Measurements from ENCODE around the gene SMIM34. TPM values are rescaled to one million over a fixed set of nuclear protein-coding genes. Genes with fewer than 3 reads are reported as not detected.
"Not testable (repeated sequence)": the region's sequence is repeated elsewhere in the genome, so short reads cannot be mapped to it uniquely, and the experiment has no call there.

SMIM34 gene, protein sequence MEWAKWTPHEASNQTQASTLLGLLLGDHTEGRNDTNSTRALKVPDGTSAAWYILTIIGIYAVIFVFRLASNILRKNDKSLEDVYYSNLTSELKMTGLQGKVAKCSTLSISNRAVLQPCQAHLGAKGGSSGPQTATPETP
- total RNA-seq, result not detected

DNA sequence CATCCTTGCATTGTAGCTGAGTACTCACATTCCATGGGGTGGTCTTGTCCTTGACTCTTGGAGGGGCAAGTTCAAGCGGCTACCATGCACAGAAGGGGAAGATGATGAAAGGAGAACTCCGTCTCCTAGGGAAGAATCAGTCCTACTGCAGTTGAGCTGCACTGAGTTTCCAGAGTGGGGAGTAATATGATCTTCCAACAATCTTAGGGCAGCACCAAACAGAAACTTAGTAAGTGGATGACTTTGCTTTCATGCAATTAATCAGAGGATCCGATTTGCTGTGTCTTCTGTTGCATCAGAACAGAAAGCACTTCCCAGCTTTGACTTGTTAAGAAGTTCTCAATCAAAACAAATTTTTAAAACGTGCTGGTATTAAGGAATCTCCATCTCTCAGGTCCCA is at the start of gene SMIM34:
Gene SMIM34 (minus strand): TSS at position 147 of the 400 bp plus-strand sequence. CDS start 112 bp downstream, at position 35.
- not testable (repeated sequence) for H3K4me3 ChIP-seq (ENCODE audit: low read length in 3 of 3); H3K27ac ChIP-seq (ENCODE audit: low read depth, low read length); H3K9ac ChIP-seq (ENCODE audit: low read depth in 1 of 3, low read length in 3 of 3); H3K36me3 ChIP-seq (ENCODE audit: control insufficient read depth in 3 of 3, insufficient read depth in 3 of 3, low read length in 3 of 3); H3K4me1 ChIP-seq (ENCODE audit: control insufficient read depth in 3 of 3, insufficient read depth in 3 of 3, low read length in 3 of 3); H3K27me3 ChIP-seq (ENCODE audit: control insufficient read depth in 3 of 3, insufficient read depth in 3 of 3, low read length in 3 of 3); H3K9me3 ChIP-seq (ENCODE audit: control insufficient read depth in 3 of 3, low read length in 3 of 3)

DNA sequence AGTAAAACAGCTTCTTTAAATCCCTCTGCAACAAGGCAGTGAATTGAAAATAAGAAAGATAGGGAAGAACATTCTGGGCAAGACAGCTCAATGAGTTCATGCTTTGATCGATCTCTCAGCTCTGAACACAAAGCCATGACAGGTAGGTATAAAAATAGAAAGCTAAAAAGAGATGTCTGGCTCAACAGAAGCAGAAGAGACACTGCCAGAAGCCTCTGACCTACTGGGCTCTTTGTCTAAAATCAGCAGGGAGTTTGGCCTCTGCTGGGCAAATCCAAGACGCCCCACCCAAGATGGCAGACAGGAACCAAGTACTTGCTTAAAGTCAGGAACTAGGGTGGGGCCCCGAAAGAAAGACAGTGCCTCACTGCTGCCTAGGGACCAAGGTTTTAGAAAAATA is 43.6 kb upstream of the SMIM34 start:
- H3K27ac ChIP-seq (ENCODE audit: low read depth, low read length); H3K36me3 ChIP-seq (ENCODE audit: control insufficient read depth in 3 of 3, insufficient read depth in 3 of 3, low read length in 3 of 3); H3K9ac ChIP-seq (ENCODE audit: low read depth in 1 of 3, low read length in 3 of 3); H3K27me3 ChIP-seq (ENCODE audit: control insufficient read depth in 3 of 3, insufficient read depth in 3 of 3, low read length in 3 of 3); H3K4me1 ChIP-seq (ENCODE audit: control insufficient read depth in 3 of 3, insufficient read depth in 3 of 3, low read length in 3 of 3); H3K4me3 ChIP-seq (ENCODE audit: low read length in 3 of 3); H3K9me3 ChIP-seq (ENCODE audit: control insufficient read depth in 3 of 3, low read length in 3 of 3): not testable (repeated sequence)

DNA sequence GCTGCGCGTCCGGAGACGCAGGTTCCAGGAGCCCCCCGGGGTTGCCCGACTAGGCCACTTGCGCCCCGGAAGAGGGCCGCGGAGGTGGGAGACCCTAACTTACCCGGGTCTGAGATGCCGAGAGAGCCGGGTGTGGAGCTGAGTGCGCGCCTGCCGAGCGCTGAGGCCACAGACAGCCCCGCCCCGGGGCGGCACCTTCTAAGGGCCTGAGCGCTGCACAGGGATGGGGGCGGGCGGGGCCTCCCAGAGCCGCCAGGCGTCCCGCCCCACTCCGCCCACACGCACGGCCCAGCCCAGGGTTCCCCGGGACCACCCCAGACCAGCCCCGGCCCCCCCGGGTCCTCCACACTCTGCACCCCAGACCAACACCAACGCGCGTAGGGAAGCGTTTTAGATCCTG is 35.7 kb upstream of the SMIM34 start:
- H3K27ac ChIP-seq (ENCODE audit: low read depth, low read length); H3K36me3 ChIP-seq (ENCODE audit: control insufficient read depth in 3 of 3, insufficient read depth in 3 of 3, low read length in 3 of 3); H3K27me3 ChIP-seq (ENCODE audit: control insufficient read depth in 3 of 3, insufficient read depth in 3 of 3, low read length in 3 of 3); H3K9me3 ChIP-seq (ENCODE audit: control insufficient read depth in 3 of 3, low read length in 3 of 3); H3K4me1 ChIP-seq (ENCODE audit: control insufficient read depth in 3 of 3, insufficient read depth in 3 of 3, low read length in 3 of 3); H3K9ac ChIP-seq (ENCODE audit: low read depth in 1 of 3, low read length in 3 of 3); H3K4me3 ChIP-seq (ENCODE audit: low read length in 3 of 3): not testable (repeated sequence)

DNA sequence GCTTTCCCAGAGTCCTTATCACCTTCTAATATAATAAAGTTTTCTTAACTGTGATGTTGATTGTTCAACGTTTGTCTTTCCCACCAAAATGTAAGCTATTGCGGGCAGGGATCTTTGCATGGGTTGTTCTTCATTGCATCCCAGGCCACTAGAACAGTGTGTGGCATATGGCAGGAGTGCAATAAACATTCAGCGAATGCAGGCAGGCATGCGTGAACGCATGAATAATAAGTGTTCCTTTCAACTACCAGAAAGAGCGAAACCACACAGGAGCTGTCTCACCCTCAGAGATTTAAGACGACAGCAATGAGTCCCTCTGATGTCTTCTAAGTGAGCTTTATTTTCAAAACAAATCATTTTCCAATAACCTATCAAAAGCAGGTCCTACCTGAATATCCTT is 34.5 kb upstream of the SMIM34 start:
- H3K9me3 ChIP-seq (ENCODE audit: control insufficient read depth in 3 of 3, low read length in 3 of 3); H3K27me3 ChIP-seq (ENCODE audit: control insufficient read depth in 3 of 3, insufficient read depth in 3 of 3, low read length in 3 of 3); H3K4me3 ChIP-seq (ENCODE audit: low read length in 3 of 3); H3K4me1 ChIP-seq (ENCODE audit: control insufficient read depth in 3 of 3, insufficient read depth in 3 of 3, low read length in 3 of 3); H3K36me3 ChIP-seq (ENCODE audit: control insufficient read depth in 3 of 3, insufficient read depth in 3 of 3, low read length in 3 of 3); H3K27ac ChIP-seq (ENCODE audit: low read depth, low read length); H3K9ac ChIP-seq (ENCODE audit: low read depth in 1 of 3, low read length in 3 of 3): not testable (repeated sequence)

DNA sequence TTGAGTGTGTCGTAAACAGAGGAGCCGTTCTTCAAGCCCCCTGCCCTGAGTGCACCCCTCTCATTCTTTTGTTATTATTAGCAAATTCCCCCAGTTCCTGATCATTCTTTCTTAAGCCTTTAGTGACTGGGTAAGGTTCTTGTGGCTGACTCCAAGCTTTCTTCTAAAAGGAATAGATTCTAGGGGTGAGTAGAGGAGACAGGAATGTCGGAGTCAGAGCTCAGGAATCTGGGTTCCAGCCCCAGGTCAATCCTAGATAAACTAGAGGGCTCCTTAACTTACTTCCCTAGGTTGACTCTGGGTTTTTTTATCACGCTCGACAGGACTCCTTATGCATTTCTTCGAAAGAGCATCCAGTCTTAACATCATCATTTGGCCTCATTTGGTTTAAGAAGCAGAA is 32.4 kb upstream of the SMIM34 start:
- H3K27me3 ChIP-seq (ENCODE audit: control insufficient read depth in 3 of 3, insufficient read depth in 3 of 3, low read length in 3 of 3); H3K4me3 ChIP-seq (ENCODE audit: low read length in 3 of 3); H3K27ac ChIP-seq (ENCODE audit: low read depth, low read length); H3K9me3 ChIP-seq (ENCODE audit: control insufficient read depth in 3 of 3, low read length in 3 of 3); H3K36me3 ChIP-seq (ENCODE audit: control insufficient read depth in 3 of 3, insufficient read depth in 3 of 3, low read length in 3 of 3); H3K4me1 ChIP-seq (ENCODE audit: control insufficient read depth in 3 of 3, insufficient read depth in 3 of 3, low read length in 3 of 3); H3K9ac ChIP-seq (ENCODE audit: low read depth in 1 of 3, low read length in 3 of 3): not testable (repeated sequence)

DNA sequence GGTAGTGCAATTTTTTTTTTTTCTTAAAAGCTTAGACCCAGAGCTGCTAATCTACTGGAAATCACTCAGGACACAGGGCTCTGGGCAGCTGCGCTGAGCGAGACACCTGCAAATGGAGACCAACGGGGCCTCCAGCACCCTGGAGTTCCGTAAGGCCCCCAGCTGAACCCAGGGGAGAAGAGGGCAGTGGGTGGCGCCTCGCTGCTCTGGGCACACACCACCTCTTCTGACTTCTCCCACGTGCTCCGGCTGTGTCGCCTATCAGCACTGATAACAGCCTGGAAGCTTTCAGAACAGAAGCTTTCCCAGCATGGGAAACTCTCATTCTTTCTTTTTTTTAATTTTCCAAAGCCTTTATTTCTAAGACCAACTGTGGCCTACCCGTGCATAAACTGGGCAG is 31.9 kb upstream of the SMIM34 start:
- H3K9me3 ChIP-seq (ENCODE audit: control insufficient read depth in 3 of 3, low read length in 3 of 3); H3K36me3 ChIP-seq (ENCODE audit: control insufficient read depth in 3 of 3, insufficient read depth in 3 of 3, low read length in 3 of 3); H3K4me1 ChIP-seq (ENCODE audit: control insufficient read depth in 3 of 3, insufficient read depth in 3 of 3, low read length in 3 of 3); H3K27me3 ChIP-seq (ENCODE audit: control insufficient read depth in 3 of 3, insufficient read depth in 3 of 3, low read length in 3 of 3); H3K4me3 ChIP-seq (ENCODE audit: low read length in 3 of 3); H3K27ac ChIP-seq (ENCODE audit: low read depth, low read length); H3K9ac ChIP-seq (ENCODE audit: low read depth in 1 of 3, low read length in 3 of 3): not testable (repeated sequence)

DNA sequence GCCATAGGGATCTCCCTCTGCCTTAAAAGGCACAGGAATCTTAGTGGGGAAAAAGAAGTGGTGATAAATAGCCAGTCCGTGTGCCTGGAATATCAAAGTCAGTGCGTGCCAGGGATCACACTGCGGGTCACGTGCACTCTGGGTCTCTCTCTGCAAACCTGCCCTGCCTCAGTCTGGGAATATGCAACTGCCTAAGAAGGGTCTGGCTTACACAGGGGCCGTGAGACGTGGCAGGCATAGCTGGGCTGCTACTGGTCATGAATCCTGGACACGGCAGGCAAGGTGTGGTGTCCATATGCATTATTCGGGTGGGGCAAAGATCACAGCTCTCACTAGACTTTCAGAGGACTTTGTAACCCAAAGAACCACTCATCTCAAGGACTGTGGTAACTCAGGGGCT is 23.3 kb upstream of the SMIM34 start:
- H3K9ac ChIP-seq (ENCODE audit: low read depth in 1 of 3, low read length in 3 of 3); H3K9me3 ChIP-seq (ENCODE audit: control insufficient read depth in 3 of 3, low read length in 3 of 3); H3K36me3 ChIP-seq (ENCODE audit: control insufficient read depth in 3 of 3, insufficient read depth in 3 of 3, low read length in 3 of 3); H3K27me3 ChIP-seq (ENCODE audit: control insufficient read depth in 3 of 3, insufficient read depth in 3 of 3, low read length in 3 of 3); H3K4me1 ChIP-seq (ENCODE audit: control insufficient read depth in 3 of 3, insufficient read depth in 3 of 3, low read length in 3 of 3); H3K4me3 ChIP-seq (ENCODE audit: low read length in 3 of 3); H3K27ac ChIP-seq (ENCODE audit: low read depth, low read length): not testable (repeated sequence)

DNA sequence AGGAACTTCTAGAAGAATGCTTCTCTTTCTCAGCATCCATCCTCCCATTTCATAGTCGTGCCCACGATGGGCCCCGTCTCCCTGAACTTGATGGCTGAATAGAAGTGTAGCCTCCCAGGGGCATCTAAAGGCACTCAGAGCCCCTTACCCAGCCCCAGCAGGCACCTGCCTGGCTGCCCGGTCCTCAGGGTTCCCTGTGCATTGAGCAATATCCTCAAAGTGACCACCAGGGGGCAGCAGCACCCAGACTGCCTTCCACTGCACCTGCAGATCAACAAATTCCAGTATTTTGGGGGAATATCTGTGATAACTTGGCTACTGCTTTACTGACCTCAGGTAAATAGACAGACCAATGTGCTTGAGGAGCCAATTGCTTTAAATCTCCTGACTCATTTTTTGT is 19.7 kb upstream of the SMIM34 start:
- not testable (repeated sequence) for H3K9ac ChIP-seq (ENCODE audit: low read depth in 1 of 3, low read length in 3 of 3); H3K27ac ChIP-seq (ENCODE audit: low read depth, low read length); H3K36me3 ChIP-seq (ENCODE audit: control insufficient read depth in 3 of 3, insufficient read depth in 3 of 3, low read length in 3 of 3); H3K4me1 ChIP-seq (ENCODE audit: control insufficient read depth in 3 of 3, insufficient read depth in 3 of 3, low read length in 3 of 3); H3K4me3 ChIP-seq (ENCODE audit: low read length in 3 of 3); H3K27me3 ChIP-seq (ENCODE audit: control insufficient read depth in 3 of 3, insufficient read depth in 3 of 3, low read length in 3 of 3); H3K9me3 ChIP-seq (ENCODE audit: control insufficient read depth in 3 of 3, low read length in 3 of 3)

DNA sequence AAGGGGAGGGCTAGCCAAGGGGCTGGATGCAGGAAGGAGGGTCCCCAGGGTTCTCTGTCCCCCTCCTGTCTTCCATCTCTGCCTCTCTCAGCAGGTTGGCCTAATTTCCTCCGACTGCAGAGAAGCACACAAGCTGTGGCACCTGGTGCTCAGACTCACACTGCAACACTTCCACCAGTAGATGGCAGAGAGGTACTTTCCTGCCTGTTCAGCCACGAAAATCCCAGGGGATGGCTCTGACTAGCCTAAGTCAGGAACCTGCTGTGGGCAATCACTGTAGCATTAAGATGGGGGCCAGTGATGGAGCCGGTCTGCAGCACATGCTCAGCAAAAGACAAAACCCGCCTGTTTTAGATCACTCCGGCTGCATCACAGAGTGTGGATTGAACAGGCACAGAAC is 6.0 kb upstream of the SMIM34 start:
- not testable (repeated sequence) for H3K9ac ChIP-seq (ENCODE audit: low read depth in 1 of 3, low read length in 3 of 3); H3K9me3 ChIP-seq (ENCODE audit: control insufficient read depth in 3 of 3, low read length in 3 of 3); H3K36me3 ChIP-seq (ENCODE audit: control insufficient read depth in 3 of 3, insufficient read depth in 3 of 3, low read length in 3 of 3); H3K4me1 ChIP-seq (ENCODE audit: control insufficient read depth in 3 of 3, insufficient read depth in 3 of 3, low read length in 3 of 3); H3K4me3 ChIP-seq (ENCODE audit: low read length in 3 of 3); H3K27me3 ChIP-seq (ENCODE audit: control insufficient read depth in 3 of 3, insufficient read depth in 3 of 3, low read length in 3 of 3); H3K27ac ChIP-seq (ENCODE audit: low read depth, low read length)

DNA sequence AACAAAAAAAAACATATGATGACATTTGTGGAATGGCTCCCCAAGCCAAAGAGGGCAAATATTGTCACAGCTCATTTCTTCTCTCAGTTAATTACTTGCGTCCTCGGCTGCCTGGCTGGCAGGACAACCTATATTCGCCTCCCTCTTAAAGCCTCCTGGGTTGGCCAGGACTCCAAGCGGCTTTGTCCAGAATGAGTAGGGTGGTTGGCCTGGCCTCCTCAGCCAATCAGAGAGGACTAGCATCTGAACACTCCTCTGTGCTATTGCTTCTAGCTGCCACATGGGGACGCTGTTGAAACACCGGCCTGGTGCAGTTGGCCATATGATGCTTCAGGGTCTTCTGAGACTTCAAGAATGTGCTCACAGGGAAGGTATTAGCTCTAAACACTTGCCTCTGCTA is 4.7 kb upstream of the SMIM34 start:
- not testable (repeated sequence) for H3K4me3 ChIP-seq (ENCODE audit: low read length in 3 of 3); H3K4me1 ChIP-seq (ENCODE audit: control insufficient read depth in 3 of 3, insufficient read depth in 3 of 3, low read length in 3 of 3); H3K27me3 ChIP-seq (ENCODE audit: control insufficient read depth in 3 of 3, insufficient read depth in 3 of 3, low read length in 3 of 3); H3K27ac ChIP-seq (ENCODE audit: low read depth, low read length); H3K36me3 ChIP-seq (ENCODE audit: control insufficient read depth in 3 of 3, insufficient read depth in 3 of 3, low read length in 3 of 3); H3K9me3 ChIP-seq (ENCODE audit: control insufficient read depth in 3 of 3, low read length in 3 of 3); H3K9ac ChIP-seq (ENCODE audit: low read depth in 1 of 3, low read length in 3 of 3)

DNA sequence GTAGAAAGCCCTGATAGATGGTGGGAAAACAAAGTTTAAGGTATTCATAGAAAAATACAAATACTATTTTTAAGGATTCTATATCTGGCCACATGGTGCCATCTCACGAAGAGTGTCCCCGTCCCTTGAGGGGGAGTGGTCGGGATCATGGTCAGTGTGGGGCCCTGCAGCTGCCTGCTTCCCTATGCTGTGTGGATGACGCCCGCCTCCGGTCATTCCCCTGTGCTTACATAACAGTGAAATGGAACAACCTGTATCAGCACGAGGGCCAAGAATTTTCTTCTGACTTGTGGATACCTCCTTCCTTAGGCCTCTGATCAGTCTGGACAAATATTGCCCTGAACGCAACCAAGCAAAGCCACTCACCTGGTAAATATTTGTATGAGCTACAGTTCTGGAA is 3.6 kb upstream of the SMIM34 start:
- not testable (repeated sequence) for H3K36me3 ChIP-seq (ENCODE audit: control insufficient read depth in 3 of 3, insufficient read depth in 3 of 3, low read length in 3 of 3); H3K4me3 ChIP-seq (ENCODE audit: low read length in 3 of 3); H3K9ac ChIP-seq (ENCODE audit: low read depth in 1 of 3, low read length in 3 of 3); H3K9me3 ChIP-seq (ENCODE audit: control insufficient read depth in 3 of 3, low read length in 3 of 3); H3K4me1 ChIP-seq (ENCODE audit: control insufficient read depth in 3 of 3, insufficient read depth in 3 of 3, low read length in 3 of 3); H3K27me3 ChIP-seq (ENCODE audit: control insufficient read depth in 3 of 3, insufficient read depth in 3 of 3, low read length in 3 of 3); H3K27ac ChIP-seq (ENCODE audit: low read depth, low read length)

Measured in skeletal muscle tissue (tissue), 4 donors.